DMS153 treated with DMSO at 0.1 percent for 48 hours (cell line): ENCODE measurements around the gene MED27.

Experiments used
- DNase-seq: peaks from one replicate; lab custom pipeline; 2025; ENCODE audit not compliant: unreplicated experiment; lab: John Stamatoyannopoulos, UW

Gene MED27

DNA sequence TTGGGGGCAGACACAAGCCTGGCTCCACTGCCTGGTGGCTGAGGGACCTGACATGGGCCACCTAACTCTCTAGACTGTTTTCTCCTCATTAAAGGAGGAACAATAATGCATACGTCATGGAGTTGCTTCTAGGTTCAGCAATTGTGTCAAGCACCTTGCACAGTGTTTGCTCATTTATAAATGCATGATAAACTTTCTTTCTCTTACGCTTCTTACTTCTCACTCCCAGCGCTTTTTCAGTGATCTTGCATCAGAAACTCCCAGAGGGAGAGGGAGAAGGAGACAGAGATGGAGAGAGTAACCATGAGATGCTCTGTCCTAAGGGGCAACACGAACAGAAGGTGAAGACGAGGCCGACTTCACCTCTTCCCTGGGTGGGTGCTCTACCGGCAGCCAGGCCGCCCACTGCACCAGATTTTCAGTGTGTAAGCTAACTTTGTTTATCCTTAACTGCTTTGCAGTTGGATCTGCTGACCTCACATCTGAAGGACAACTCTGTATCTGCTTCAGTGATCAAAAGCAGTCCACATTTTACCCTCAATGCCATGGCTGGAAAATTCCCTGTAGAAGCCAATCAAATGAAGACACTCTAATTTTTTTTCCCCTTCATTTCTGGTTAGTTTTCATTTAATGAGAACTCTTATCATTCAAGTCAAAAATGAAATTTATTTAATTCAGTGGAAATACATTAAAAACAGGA, 35.3 kb downstream of the MED27 start:
- DNase-seq: no peak

DNA sequence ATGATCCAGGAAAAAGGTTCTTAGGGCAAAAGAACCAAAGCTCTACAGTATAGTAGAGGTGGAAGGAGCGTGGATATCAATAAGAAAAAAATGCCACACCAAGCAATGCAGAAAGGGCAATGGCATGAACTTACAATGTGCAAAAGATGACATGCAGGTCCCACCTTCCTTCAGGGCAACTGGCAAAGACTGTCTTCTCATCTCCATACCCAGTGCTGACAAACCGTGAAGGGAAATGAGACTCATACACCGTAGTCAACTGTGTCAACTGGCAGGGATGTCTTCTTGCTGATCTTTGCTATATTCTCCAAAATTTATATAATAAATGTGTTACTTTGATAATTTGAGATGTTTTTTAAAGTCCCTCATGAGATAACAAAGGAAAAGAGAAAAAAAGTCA, 36.0 kb downstream of the MED27 start:
- no peak for DNase-seq

DNA sequence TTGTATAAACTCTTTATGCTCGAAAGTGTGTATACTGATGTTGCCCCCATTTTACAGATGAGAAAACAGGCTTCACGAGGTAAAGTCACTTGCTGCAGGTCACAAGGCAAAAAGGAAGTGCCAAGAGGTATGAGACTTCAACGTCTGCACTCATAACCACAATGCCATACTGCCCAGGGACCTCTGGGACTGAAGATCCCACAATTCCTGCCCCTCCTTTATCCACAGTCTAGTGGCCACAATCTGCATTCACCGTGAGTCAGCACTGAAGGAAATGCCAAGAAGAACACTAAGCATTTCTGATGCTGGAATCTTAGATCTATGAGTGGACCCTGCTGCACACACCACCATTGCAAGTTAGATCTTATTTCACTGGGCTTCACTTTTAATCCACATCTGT, 37.3 kb downstream of the MED27 start:
- DNase-seq: no peak

DNA sequence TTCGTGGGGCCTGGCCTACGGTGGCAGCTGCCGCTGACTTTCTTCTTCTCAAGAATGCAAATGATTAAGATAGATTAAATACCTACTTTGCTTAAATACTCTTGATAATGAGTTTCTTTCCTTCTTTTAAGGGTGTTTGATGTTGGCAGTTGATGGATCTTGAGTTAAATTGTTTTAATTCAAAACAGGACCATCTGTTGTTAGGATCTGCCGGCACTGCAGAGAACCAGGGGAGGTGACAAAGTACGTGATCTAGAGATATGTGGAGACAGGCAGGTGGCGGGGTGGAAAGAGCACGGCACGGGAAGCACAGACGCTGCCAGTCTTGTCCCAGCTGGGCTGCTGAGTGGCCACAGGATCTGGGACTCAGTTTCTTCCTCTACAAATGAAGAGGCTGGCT, 37.9 kb downstream of the MED27 start:
- no peak for DNase-seq

DNA sequence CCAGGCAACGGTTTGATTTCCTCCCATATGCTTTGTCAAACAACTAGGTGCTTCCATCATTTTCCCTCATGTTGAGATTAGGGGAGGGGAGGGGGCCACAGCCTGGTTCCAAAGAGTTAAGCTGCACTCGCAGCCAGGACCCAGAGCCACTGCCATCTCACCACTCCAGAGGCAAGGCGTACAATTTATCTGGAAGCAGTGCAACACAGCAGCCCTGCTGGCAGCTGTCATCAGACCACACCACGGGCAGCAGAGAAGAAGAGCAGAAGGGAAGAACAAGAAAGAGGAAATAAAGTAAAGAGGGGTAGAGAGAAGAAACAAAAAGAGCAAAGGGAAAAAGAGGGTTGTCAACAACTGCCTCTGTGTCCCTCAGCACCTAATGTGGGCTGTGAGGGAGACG, 38.9 kb downstream of the MED27 start:
- DNase-seq: no peak

DNA sequence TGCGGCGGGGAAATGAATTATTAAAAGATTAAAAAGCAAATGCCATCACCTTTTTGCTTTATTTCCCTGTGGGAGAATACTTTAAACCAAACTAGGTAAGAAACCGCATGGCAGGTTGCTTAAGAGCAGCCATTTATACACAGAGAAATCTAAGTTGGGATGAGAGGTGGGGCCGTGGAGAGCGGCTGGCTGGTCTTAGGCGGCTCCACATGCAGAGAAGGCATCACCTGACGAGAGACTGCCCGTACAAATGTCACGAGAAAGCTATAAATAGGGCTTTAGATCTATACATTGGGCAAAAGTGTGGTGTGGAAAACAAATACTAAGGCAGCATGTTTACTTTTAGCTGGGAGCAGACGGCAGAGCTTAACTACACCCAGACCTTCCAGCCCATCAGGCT, 39.4 kb downstream of the MED27 start:
- DNase-seq: peak; percentile 79

DNA sequence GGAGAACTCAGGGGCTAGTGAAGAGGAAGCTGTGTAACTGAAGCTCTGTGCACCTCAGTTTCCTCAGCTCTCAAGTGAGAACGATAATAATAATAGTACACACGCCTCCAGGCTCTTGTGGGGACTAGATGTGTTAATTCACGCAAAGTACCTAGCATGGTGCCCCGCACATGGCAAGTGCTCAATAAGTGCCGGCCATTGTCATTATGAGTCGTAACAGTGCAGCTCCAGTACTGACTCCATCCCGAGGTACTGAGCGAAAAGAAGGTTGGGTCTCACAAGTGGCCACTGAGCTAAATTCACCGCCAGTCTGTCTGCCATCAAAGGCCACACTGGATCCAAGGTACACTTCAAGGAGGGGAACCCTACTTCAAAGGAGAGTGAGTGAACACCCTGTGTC, 40.4 kb downstream of the MED27 start:
- no peak for DNase-seq

DNA sequence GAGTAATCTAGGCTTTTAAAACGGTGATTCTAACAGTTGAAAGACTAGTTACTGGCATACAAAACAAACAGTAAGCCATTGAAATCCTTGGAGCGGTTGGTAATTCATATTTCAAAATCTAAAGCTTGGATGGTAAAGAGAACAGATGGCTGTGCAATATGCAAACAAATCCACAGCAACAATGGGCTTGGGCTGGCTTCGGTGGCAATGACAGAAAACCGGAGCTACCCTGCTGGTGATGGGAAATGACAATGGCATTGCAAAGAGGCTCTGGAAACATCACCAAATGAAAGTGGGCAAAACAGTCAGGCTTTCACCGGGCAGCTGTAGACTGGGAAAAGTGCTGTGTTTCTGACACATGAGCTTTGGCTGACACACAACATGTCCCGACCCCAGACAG, 42.2 kb downstream of the MED27 start:
- peak; percentile 88 for DNase-seq

DNA sequence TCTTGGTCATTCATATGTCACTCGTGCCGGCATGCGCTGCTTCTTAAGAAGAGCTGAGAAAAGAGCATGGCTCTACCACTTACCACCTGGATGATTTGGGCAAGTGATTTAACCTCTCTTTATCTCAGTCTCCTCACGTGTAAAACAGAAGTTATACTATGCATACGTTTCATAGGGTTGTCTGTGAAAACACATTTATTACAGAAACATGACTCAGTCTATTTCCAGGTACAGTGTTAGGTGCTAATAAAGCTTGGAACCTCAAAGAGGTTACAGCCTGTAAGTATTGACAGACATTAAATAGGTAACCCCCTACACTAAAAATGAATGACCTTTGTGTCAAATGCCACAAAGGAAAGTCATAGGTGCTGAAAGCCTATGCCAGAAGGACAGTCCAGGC, 43.1 kb downstream of the MED27 start:
- DNase-seq: no peak

DNA sequence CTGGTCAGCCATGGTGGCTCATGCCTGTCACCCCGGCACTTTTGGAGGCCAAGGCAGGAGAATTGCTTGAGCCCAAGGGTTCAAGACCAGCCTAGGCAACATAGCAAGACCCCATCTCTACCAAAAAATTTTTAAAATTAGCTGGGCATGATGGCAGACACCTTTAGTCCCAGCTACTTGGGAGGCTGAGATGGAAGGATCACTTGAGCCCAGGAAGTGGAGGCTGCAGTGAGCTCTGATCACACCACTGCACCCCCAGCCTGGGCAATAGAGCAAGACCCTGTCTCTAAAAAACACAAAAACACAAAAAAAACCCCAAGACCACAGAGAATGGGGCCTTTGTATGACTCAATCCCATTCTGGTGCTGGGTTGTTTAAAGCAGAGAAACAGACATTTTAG, 44.0 kb downstream of the MED27 start:
- no peak for DNase-seq

DNA sequence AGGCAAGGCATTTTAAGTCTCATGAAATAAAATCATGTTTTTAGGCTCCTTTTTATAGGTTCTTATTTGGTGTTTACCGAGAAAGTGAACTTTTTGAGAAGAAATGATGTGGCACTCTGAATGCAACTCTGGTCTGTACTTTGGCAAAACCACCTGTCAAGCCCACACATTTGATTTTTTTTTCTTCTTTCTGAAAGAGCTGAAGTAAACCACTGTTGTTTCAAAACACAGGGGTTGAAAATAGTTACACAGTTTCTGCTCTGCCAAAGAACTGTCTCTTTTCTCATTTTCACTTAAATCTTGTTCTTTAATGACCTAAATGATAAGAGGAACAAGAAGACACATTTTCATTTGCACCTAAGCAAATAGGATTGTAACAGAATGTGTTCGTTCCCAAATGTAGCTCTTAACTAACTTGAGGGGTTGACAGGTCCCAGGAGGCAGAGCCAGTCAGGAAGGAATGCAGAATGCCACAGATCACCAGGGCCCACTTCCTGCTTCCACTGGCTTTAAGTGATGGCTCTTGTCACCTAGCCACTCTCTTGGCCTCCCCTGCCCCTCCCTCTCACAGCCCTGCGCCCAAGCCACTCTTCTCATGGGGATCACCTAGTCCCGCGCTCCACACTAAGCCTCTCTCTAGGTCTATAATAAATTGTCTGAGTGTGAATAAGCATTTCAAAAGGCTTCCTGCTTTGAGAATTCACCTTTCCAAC, 47.3 kb downstream of the MED27 start:
- DNase-seq: peak; percentile 69

DNA sequence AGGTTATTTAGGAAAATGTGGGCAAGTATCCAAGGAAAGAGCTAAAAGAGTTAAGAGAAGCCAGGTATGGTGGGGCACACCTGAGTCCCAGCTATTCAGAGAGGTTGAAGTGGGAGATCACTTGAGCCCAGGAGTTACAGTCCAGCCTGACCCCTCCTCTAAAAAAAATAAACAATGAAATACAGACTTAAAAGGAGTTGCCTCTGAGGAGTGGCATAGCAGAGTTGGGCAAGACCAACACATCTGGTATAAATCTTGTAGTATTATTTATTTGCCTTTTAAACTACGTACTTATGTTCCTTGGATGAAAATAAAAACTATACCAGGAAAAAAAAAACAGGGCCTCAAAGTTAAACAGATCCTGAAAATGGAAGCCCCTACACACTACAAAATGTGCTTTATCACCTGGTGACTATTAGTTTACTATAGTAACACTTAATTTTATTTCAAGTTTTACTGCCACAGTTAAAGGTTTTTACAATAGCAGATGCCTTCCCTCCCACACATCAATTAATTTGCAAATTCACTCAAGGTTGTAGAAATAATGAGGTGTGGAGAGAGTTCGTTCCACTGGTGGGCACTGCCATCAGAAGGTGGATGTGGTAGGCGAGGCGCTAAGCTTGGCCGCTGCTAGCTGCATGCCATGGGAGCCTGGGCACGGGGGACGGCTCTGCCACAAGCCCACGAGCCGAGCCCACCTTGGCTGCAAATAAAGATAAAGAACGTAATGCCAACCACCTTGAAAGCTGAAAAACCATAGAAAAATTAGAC, 48.0 kb downstream of the MED27 start:
- DNase-seq: no peak

DNA sequence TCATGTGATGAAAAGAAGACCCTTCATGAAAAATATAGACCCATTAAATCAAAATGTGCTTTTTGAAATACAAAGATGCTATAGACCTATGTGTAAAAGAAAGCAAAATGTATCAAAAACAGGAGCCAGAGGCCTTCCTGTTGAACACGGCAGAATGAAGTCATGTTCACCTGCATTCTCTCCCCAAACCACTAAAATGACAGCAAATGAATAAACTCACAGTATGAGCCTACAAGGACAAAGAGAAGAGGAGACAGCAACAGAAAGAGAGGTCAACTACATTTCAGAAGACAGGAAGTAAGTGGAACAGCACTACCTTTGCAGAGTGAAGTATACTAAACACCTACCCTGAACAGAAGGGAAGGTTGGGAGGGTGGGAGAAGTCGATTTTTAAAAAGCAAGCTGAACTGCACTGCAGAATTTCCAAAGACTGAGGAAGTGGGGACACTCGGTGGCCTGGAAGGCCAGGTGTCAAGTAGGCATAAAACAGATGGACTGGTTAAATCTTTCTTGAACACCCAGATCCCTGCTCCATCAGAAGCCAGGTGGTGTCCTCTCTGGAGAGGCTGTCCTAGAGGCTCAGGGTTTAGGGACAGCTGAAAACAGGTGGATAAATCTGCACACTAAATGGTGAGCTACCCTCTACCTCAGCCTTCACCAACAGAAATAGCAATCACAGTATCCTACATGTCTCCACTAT, 48.9 kb downstream of the MED27 start:
- DNase-seq: no peak

DNA sequence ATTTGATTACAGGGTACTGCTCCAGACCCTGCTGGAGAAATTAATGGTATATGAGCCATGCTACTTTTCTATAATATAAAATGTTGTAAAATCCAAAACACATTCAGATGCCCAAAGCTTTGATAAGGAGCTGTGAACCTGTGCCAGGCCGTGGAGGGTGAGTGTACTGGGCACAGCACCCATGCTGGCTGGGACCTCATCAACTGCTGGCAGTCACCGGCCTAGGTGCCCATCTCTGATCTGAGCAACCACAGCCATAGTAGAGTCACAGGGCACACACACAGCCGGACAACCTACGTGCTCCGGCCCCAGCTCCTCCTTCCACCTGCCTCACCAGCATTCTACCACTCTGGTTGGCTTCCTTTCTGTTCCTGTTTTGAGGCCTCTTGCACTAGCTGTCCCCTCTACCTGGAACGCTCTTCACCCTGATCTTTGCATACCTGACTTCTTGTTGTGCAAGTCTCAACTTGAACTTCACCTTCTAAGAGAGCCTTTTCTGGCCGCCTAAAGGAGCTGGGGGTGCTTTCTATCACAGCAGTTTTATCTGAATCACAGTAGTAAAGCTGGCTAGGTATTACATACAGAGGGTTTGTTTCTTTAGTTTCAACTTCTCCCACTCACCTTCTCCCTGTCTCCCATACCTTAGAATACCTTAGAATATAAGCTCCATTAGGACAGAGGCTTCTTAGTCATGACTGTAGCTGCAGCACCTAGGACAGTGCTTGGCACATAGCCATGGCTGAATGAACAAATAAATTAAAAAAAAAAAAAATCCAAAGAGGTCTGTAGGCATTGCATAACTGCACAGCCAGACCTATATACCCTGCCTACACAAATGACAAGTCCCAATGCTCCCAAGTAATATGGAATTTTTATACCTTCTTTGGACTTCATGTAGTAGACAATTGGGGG, 51.7 kb downstream of the MED27 start:
- DNase-seq: no peak

DNA sequence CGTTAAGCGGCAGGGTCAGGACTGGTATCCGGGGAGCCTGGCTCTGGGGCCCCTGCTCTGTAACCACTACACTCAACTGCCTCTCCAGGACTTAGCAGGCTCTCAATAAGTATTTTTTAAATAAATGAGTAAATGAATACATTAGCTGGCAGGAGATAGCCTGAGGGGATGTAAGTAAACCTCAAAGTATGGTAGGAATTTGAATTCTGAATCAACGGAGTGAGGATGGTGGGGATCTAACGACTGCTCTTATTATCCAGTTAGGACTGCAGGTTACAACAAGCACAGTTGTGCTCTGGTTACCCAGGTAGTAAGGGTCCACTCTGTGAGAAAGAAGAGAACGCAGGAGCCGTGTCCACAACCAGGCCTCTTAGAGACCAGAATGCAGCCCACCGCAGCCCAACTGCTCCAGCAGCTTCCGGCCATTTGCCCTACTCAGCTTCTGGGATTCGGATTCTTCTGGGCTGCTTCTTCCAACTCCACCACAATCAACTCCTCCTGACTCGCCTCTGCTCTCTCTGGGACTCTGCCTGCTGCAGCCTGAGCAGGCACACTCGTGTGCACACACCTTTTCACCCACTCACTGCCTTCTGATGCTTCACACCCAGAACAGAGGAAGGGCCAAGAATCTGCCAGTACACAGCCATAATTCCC, 52.6 kb downstream of the MED27 start:
- DNase-seq: no peak

DNA sequence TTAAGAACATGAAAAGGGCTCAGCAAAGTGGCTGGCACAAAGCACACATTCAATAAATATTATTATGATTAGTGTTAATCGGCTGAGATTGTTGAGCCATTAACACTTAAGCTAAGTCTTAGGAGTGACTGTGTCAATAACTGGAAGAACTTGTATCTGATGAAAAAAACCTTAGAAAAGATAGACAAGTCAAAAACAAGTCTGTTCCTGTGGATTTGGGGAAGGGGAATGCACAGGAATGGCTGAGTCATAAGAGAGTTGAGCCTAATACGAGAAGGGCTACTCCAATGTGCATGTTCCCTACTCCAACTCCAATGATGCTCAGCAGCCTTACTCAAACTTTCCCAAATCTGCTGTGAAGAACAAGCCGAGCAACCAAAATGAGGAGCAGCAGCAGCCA, 53.9 kb downstream of the MED27 start:
- no peak for DNase-seq

DNA sequence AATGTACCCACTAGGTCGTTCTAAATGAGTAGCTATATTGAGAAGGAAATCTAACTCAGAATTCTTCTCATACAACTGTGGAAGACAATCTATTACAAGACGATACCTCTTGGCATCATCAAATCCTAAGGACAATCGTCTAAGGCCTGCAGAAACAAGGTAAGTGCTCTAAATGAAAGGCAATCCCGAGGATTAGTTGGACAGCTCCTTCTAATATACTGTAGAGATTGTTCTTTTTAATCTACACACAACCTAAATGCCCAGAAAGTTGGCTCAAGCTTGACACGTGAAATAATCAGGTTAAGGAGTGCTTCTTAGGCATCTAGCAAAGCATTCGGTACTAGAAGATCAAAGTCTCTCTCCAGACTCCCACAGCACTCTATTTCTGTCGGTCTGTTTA, 55.1 kb downstream of the MED27 start:
- no peak for DNase-seq

DNA sequence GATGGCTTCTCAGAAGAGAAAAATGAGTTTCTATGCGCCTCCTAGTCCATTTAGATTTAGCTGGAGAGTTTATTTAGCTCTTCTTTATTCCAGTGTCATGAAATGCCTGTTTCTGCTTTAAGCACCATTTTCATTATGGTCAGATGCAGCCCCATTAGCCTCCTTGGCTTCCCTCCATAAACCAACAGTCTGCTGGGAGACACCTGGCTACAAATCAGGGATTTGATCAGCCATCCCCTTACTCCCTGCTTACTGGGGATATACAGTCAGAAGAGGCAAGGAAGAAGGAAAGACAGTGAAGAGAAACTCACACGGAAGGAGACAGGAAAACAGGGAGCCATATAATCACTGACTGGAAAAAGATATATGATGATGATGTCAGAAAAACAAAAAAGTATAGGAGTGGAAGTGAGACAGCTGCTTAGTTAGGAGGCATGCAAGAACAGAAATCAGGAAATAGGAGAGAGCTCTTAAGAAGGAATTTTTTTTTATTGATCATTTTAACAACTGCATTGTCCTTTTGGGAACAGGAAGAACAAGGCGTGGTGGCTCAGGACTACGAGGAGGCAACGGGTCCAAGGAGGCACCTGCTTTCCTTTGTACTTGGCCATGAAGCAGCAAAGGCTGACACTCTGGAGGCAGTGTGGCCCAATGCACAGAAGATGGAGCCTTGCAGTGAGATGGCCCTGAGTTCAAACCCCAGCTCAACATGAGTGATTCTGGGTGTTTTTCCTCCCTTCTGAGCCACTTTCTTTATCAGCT, 56.1 kb downstream of the MED27 start:
- DNase-seq: peak; percentile 33

DNA sequence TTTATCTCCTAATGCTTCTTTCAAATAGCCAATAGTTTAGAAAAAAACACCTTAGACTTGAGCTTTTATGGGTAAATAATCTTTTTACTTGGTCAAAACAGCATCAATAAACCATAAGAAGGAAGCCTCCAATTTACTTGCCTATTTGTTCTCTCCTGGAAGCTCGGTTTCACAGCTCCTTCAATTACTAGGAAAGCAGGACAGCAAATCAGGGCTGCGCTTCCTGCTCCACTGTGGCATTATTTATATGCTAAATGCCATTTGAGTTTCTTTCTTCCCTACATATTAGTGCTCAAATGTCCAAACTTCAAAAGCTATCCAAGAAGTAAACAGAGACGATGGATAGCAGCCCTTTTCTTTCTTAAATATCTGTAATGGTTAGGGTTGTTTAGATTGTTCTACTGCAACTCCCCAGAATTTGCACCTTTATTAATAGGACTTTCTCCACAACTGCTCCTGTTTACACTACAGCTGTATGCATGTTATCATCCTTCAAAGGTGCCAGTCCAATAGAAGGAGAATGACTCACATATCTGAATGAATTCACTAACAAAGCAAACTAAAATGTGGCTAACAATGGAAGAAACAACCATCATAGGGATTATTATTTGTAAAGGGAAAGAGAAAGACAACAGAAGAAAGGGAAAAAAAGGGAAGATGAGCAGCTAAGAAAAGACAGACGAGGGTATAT, 58.7 kb downstream of the MED27 start:
- peak; percentile 53 for DNase-seq
